SK-N-MC (cell line): ENCODE data around the gene CELSR1.

ENCODE experiments used
- FOXP2 ChIP-seq: optimal IDR thresholded peaks from 2 replicates; pipeline ENCODE3; 2011; ENCODE audit warnings: mild to moderate bottlenecking, moderate library complexity; ENCODE audit not compliant: insufficient read depth; ENCODE audit errors: extremely low read length, control extremely low read depth
- POLR2AphosphoS5 ChIP-seq: IDR thresholded peaks from 2 replicates; pipeline ENCODE4 v1.6.1; 2012; ENCODE audit warnings: mild to moderate bottlenecking, low read depth, low read length, borderline replicate concordance

DNA sequence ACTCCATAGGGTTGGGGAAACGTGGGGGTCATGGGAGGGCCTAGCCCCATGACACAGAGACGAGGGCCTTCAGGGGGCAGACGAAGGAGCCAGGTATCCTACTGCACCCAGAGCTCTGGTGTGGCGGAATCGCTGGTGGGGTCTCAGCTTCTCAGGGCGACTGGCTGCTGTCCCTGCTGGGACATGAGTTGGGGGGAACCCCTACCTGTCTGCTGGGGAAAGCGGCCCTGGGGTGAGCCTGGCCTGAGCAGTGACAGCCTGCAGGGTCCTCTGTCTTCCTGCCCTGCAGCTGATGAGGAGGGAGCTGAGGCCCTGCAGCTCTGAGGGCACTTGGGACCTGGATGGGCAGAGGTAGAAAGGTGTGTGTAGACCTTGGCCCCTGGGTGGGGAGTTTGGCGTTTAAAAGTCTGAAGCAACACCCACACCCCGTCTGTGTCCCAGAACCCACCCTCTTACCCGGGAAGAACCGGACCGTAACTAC, 49.2 kb upstream of the CELSR1 start:
- TF ChIP-seq POLR2AphosphoS5 = no peak
- no peak for TF ChIP-seq FOXP2
